HG03342 (cell line): Measurements from ENCODE around the gene ALPK1.
"Not testable (repeated sequence)": the region's sequence is repeated elsewhere in the genome, so short reads cannot be mapped to it uniquely, and the experiment has no call there.

ENCODE experiments used
- ATAC-seq: cut with Tn5 transposase; IDR thresholded peaks from one replicate; pipeline ENCODE4 v1.9.1; 2021; ENCODE audit warnings: mild to moderate bottlenecking, moderate library complexity; ENCODE audit not compliant: unreplicated experiment

The ALPK1 gene

GRCh38 chr4:112377594-112378242, 80.5 kb downstream of the ALPK1 start:
- no peak for ATAC-seq

- no peak for ATAC-seq
Measured at GRCh38 chr4:112378243-112378620, 81.1 kb downstream of the ALPK1 start.

DNA sequence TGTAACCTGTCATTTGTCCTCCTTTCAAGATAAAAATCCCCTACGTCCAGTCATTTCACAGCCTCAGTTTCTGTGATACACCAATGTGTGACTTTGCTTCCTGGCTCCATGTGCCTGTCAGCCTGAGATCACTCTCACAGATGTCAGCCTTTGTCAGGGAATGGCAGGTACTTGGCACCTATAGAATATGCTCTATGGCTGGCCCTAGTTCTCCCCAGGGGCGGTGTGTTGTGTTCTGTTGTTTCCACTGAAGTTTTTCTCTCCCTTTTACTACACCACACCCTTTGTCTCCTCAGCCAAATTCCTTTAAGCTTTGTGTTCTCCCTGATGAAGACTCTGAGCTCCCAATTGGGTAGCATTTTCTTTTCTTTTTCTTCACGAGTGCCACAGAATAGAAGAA, 81.7 kb downstream of the ALPK1 start:
- no peak for ATAC-seq

DNA sequence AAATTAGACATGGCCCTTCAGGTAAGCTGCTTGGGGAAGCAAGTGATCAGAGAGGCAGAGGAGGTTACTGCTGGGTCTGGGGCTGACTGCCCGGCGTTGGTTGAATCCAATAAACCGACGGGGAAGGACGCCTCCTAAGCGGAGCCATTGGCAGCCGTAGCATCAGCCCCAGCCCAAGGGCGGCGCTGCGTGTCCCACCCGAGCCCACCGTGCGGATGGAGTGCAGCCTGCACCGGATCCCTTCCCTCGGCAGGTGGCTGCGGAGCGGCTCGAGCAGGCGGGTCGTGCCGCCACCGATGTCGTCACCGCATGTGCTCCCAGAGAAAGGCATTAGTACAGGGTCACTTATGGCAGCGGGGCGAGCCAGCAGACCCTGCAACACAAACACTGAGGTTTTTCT, 82.1 kb downstream of the ALPK1 start:
- no peak for ATAC-seq

- no peak for ATAC-seq
Measured at GRCh38 chr4:112381996-112382692, 85.0 kb downstream of the ALPK1 start.

GRCh38 chr4:112386071-112386470, 88.9 kb downstream of the ALPK1 start:
- no peak for ATAC-seq

DNA sequence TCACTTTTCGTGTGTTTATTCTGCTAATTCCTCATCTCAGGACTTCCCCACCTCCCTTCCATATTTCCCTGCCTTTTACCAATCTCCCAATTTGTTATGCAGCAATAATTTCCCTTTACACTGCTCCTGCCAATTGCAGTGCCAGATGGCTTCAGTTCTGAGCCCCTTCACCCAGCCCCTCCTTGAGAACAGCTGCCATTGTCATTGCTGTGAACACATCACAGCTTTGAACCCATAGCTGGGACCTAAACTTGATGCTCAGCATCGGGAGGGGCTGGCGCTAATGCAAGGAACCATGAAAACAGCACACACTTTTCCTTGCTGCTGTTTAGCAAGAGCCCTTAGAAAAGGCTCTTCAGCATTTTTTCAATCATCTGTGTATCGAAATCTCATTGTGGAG, 104.9 kb downstream of the ALPK1 start:
- no peak for ATAC-seq

DNA sequence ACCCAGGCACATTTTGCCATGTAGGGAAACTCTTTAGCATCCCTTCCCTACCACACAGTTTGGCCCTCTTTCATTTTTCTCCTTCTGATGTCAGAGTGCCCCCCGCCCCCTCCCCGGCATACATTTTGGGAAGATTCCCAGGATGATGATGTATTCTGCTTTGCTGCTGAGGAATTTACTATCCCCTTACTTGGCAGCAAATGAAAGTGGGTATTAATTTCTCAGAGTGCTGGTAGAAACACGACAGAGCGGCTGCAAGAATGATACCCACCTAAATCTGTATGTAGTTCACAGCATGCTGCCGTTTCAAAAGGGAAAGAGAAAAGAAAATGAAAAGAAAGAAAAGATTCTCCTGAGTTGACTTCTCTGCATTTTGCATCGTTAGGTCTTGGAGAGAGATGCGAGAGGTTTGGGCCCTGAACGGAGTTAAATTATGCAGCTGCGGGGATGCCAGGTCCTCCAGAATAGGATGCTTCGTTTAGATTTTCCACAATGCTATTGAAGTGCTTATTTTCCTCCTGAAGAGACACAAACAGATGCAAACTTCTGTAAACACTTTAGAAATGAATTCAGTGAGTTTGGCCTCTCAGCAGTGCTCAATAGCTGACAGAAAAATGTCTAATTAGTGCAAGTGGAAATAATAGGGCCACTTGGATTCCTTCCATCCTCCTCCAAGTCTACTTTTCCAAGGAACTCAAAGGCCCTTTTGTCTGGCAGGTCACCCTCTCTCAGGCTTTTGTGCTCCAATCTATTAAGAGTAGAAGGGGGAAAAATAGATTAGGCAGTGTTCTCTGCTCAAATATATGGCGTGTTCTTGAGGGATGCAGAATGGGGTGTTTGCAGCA, 106.2 kb downstream of the ALPK1 start:
- ATAC-seq = no peak

GRCh38 chr4:112410364-112410763, 113.2 kb downstream of the ALPK1 start:
- ATAC-seq = no peak

GRCh38 chr4:112410804-112411203, 113.6 kb downstream of the ALPK1 start:
- no peak for ATAC-seq

- ATAC-seq = no peak
Measured at GRCh38 chr4:112411781-112412550, 114.8 kb downstream of the ALPK1 start.

DNA sequence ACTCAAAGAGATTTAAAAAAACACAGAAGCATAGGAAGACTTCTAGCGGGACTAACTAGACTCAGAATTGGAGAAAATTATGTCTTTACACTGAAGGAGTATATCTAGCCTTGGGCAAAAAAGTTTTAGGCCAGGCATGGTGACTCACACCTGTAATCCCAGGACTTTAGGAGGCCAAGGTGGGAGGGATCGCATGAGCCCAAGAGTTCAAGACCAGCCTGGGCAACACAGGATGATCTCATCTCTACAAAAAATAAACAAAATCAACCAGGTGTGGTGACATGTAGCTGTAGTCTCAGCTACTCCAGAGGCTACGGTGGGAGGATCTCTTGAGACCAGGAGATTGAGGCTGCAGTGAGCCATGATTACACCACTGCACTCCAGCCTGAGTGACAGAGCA, 119.3 kb downstream of the ALPK1 start:
- no peak for ATAC-seq

GRCh38 chr4:112418092-112418491, 120.9 kb downstream of the ALPK1 start:
- no peak for ATAC-seq

DNA sequence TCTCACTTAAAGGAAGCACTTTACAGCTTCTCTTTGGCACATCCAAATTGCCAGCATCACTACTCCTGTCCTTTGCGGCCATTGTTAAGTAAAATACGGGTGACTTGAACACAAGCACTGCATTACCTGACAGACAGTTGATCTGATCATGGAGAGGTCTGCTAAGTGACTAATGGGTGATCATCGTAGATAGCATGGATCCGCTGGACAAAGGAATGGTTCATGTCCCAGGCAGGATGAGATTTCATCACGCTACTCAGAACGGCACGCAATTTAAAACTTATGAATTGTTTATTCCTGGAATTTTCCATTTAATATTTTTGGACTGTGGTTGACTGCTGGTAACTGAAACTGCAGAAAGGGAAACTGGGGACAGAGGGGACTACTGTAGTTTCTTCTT, 124.7 kb downstream of the ALPK1 start:
- ATAC-seq = no peak

- ATAC-seq = no peak
Measured at GRCh38 chr4:112422644-112423043, 125.5 kb downstream of the ALPK1 start.

GRCh38 chr4:112423591-112423990, 126.4 kb downstream of the ALPK1 start:
- no peak for ATAC-seq

- no peak for ATAC-seq
Measured at GRCh38 chr4:112425823-112426222, 128.7 kb downstream of the ALPK1 start.

DNA sequence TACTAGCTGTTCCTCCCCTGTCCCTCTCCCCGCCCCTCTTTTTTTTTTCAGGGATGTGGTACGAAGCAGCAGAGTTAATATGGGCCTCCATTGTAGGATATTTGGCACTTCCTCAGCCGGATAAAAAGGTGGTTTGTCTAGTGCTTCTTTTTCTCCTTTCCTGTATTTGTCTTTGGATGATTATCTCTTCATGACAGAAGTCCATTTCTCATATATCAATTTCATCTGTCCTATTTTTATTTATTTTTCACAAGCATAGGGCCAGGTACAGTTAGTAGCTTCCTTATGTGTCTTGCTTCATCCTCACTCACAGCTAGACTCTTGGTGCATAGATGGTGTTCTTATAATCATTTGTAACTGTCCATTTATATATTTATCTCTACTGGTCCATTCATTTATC, 129.2 kb downstream of the ALPK1 start:
- no peak for ATAC-seq

- ATAC-seq = no peak
Measured at GRCh38 chr4:112431158-112431557, 134.0 kb downstream of the ALPK1 start.

- ATAC-seq = no peak
Measured at GRCh38 chr4:112436987-112437386, 139.8 kb downstream of the ALPK1 start.

- not testable (repeated sequence) for ATAC-seq
Measured at GRCh38 chr4:112442226-112442625, 145.1 kb downstream of the ALPK1 start.
